HG02763 (cell line): ENCODE data around the gene MAEA.

Source experiments
- ATAC-seq: cut with Tn5 transposase; IDR thresholded peaks from one replicate; pipeline ENCODE4 v1.9.1; 2021; ENCODE audit warnings: mild to moderate bottlenecking, moderate library complexity; ENCODE audit not compliant: unreplicated experiment

The MAEA gene

DNA sequence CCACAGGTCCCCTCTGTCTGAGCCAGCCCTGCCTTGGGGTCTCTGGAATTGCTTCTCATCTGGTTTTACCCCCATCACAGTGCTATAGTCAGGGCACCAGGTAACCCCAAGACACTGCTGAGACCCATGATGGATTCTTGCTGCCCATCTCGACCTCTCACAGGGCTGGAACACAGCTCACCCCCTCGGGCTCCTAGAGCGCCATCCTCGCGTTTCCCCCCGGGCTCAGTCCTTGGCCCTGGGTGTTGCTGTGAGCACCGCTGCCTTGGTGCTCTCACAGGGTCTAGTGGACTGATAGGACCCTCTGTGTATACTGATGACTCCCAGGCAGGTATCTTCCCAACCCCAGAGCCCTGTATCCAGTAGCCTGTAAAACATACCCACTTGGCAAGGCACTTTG lies 8.8 kb downstream of the MAEA start:
- ATAC-seq = no peak

DNA sequence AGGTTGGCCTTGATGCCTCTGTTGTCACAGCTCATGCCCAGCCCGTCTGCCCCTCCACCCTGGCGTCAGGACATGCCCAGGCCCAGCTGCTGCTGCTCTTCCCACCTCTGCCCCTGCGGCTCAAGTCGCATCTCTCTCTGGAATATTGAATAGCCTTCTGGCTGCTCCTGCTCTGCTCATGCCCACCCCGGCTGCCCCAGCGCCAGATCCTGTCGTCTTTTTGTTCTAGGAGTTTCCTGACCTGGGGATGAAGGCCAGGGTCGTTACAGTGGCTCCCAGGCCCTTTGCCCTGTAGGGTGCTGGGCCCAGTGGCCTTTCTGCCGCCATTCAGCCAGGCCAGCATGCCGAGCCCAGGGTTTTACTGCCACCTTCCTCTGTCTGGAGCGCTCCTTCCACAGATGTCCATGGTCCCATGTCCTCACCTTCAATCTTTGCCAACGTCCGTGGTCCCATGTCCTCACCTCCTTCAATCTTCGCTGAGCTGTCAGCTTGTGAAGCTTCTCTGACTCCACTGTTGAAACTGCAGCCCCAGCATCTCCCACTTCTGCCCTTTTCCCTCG lies 9.7 kb downstream of the MAEA start:
- no peak for ATAC-seq

DNA sequence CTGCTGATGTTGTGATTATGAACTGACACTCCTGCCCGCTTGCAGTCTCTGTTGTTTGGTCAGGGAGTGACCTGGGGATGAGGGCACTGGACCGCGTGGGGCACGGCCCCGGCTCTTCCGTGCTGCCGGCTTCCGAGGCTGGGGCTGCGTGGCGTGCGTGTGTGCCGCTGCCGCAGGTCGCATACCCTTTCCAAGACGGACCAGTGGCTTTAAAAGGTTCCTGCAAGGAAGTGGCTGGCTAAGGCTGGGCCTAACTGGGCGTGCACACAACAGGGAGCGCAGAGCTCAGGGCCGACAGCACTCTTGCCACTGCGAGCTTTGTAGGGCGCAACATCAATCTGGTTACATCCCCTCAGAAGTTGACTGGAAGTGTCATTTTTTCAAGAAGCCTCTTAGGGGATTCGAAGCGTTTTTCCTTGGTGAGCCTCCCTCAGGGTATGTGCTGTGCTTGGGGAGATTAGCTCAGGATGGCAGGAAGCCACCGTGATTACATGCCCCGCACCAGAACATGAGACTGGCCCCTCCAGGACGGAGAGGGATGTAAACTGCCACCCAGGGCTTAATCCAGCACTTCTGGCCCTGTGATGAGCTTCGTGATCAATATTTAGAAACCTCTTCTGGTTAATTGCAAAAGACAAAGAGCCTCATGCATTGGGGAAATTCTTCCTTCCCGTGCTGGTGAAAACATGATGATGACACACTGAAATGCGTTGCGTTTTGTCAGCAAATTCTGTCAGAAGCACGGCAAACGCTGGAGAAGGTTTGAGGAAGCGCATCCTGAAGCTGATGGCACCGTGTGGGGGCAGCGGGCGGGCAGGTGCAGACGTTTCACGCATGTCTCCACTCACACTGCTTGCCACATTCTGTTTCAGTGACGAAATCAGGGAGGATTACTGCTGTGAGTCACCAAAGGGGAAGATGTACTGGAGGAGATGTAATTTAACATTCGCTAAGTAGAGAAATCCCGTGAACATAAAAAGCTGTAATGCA lies 11.1 kb downstream of the MAEA start:
- no peak for ATAC-seq

DNA sequence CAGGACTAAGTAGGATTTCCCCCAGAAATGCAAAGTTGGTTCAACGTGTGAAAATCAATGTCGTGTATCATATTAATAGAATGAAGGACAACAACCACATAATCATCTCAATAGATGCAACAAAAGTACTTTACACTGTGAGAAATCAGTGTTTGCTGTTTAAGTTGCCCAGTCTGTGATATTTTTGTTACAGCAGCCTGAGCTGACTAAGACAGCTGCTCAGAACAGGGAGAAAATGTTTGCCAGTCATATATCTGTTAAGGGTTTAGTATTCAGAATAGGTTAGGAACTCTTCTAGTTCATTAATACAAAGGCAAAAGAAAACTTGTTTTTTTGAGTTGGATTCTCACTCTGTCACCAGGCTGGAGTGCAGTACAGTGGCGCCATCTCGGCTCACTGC lies 12.5 kb downstream of the MAEA start:
- ATAC-seq = no peak

DNA sequence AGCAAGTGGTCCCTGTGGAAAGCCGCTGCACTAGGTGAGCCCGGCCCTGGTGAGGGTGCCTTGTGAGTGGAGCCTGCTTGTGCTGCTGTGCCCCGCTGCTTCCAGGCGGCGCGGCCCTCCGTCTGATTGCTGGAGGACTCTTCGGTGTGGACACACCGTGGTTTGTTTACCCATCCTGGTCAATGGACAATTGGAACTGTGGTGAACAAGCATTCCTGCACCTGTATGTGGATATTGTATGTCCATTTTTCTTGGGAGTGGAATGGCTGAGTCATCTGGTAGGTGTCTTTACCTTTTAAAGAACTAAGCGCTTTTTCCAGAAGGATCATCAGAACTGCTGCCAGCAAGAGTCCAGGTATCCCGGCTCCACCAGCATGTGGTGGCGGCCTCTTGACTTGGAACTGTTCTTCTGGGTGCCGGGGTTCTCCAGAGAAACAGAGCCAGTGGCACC lies 15.6 kb downstream of the MAEA start:
- no peak for ATAC-seq

DNA sequence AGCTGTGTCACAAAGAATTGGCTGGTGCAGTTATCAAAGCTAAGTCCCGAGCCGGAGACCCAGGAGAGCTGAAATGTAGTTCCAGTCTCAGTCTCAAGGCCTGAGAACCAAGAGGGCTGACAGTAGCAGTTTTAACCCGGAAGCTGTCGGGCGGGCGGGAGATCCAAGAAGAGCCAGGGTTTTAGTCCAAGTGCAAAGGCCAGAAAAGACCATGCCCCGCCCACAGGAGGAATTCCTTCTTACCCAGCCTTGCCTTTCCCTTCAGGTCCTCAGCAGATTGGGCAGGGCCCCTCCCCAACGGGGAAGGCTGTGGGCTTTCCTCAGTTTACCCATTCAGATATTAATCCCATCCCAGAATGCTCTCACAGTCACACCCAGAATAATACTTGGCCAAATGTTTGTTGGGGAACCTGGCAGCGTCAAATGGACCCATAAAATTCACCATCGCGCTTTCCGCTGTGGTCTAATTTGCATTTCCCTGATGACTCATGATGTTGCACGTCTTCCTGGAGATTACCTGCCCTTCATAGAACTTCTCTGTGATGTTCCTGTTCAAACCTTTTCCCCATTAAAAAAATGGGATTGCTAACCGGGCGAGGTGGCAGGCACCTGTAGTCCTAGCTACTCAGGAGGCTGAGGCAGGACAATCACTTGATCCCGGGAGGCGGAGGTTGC lies 16.2 kb downstream of the MAEA start:
- ATAC-seq = no peak

DNA sequence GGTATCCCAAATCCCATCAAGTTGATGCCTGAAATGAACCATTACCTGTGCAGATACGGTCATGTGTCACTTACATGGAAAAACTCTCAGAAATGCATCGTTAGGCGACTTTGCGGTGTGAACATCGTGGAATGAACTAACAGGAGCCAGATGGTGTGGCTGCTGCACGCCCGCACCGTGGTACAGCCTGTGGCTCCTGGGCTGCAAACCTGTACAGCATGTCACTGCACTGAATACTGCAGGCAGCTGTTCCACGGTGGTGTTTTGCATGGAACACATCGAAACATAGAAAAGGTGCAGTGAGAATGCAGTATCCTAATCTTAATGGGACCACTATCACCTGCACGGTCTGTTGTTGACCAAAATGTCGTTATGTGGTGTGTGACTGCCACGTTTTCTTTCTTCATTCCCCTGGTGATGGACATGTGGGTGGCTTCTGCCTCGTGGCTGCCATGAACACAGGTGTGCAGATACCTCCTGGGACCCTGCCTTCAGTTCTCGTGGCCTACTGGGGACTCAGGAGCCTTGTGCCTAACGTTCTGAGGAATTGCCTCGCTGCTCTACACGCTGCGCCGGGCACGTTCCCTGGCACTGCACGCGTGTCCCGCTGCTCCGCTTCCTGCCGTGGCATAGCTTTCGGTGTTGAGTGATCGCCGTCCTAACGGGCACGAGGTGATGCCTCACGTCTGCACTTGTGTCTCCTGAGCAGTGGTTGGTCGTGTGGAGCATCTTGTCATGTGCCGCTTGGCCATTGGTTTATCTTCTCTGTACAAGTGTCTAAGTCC lies 18.5 kb downstream of the MAEA start:
- ATAC-seq = no peak

DNA sequence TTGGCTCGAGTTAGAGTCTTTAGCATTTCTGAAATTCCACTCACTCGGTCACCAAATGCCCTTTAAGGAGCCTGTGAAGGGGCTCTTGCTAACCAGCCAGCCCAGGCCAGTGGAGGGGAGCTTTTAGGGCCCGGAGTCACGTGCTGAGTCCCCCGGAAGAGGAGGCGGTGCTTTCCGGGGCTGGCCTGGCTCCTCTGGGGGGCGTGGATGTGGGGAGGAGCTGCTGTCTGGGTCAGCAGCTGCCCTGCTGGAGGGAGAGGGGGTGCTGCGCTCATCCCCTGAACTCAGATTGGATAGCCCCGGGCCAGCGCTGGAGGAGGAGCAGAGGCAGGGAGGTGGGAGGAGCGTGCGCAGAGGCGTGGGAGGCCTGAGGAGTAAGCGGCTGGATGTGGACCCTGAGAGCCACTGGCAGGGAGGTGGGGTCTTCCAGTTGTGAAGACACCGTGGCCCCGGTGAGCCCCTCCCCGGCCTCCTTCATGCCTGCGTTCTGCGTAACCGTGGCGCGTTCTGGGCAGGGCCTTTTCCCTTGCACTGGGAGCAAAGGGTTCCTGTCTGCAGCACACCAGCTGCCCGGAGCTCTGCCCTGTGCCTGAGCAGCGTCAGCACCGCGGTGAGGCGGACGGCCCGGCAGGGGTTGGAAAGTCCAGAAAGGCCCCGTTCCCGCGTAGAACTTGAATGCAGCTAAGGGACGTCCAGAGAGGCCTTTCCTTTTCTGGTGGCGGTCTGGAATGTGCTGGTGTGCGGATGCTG lies 19.7 kb downstream of the MAEA start:
- ATAC-seq = peak; percentile 50

DNA sequence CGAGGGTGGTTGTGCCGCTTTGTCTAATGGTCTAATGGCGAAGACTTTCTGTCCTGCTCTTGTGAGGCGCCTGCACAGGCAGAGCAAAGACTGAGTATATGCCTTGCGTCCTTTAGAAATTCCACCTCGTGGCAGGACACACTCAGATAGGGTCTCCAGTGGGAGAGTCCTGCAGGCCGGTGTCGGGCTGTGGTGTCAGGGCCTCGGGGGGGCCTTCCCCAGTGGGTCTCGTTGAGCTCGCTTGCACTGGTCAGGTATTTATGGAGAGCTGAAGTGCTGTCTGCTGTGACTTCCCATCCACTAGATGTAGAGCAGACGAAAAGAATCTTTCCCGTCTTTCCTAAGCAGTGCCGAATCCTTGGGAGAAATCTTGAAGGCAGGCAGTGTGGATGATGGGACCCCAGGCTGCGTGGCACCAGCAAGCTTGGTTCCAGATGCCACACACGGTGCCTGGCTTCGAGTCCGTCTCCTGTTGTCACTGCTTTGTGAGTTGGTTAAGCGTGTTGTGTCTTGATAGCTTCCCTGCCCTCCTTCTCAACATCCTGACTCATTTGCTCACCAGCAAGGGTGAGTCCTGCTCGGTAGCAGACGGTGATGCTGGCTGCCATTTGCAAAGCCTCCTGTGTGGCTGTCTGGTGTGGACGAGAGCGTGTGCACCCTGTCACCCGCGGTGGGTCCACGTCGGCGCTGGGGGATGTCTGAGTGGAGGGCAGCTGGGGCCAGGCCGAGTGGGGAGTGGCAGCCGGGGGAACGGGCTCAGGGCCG lies 20.5 kb downstream of the MAEA start:
- no peak for ATAC-seq

DNA sequence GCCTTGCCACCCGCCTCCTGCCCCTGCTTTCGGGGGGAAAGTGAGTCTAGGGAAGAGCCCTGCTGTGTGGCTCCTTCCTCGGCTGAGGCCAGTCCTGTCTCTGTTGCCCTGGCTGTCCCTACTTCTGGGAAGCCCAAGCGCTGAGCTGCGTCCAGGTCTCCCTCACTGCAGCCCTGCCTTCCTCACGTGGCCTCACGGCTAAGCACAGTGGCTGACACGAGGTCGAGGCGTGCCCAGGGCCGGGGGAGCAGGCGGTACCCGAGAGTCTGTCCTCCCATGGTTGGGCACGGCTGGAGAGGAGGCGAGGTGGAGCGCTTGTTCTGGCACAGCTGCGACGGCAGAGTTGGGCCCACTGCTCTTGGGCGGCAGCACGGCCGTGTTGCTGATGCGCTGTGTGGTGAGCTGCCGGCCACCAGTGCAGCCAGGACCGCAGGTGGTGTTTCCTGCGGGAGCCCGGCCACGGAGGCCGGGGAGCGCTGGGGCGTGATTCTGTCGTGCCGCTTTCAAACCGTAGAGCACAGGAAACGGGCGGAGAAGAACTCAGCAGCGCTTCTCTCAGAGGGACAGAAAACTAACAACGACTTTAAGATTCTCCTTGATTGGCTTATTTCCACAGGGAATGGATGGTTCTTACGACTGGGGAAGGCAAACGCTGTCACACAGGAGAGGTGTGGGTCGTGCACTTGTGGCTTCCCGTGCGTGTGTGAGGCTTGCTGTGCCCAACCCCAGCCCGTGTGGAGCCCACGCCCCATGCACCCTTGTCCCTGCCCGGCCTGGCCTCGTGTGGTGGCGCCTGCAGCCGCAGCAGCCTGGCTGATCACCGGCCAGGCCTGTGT lies 21.3 kb downstream of the MAEA start:
- no peak for ATAC-seq

DNA sequence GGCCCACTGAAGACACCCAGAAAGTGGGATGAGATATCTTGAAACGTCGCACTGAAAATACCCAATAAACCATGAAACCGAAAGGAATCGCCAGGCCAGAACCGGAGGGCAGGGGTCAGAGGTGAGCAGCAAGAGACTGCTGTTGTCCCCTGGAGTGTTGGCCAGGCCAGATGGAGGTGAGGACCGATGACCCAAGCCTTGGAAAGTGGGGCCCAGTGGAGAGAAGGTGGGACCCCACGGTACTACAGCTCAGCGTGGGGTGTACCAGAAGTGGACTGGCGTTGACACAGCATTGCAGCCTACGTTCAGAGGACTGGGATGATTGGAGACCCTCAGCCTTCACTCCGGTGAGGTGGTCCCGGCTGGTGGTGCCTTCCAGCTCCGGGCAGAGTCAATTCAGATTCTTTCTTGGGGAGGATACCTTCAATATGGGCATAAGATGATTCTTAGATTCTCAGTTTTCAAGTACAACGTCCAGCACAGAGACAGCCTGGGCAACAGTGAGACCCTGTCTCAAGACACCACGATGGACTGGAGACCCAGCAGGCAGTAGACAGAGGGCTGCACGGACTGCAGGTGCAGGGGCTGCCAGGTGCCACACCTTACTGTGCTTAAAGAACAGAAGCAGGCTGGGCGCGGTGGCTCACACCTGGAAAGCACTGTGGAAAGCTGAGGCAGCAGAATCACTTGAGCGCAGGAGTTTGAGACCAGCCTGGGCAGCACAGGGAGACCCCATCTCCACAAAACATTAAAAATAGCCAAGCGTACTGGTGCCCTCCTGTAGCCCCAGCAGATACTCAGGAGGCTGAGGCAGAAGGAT lies 23.3 kb downstream of the MAEA start:
- no peak for ATAC-seq

DNA sequence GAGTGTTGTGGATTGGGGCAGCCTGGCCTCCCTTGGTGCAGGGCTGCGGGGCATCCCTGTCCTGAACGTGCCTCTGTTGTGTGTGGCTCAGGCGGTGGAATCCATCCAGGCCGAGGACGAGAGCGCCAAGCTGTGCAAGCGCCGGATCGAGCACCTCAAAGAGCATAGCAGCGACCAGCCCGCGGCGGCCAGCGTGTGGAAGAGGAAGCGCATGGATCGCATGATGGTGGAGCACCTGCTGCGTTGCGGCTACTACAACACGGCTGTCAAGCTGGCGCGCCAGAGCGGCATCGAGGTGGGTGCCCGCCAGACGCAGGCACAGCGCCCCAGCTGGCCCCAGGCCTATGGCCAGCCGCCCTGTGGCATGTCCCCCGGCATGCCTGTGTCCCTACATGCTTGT lies 25.6 kb downstream of the MAEA start:
- no peak for ATAC-seq

DNA sequence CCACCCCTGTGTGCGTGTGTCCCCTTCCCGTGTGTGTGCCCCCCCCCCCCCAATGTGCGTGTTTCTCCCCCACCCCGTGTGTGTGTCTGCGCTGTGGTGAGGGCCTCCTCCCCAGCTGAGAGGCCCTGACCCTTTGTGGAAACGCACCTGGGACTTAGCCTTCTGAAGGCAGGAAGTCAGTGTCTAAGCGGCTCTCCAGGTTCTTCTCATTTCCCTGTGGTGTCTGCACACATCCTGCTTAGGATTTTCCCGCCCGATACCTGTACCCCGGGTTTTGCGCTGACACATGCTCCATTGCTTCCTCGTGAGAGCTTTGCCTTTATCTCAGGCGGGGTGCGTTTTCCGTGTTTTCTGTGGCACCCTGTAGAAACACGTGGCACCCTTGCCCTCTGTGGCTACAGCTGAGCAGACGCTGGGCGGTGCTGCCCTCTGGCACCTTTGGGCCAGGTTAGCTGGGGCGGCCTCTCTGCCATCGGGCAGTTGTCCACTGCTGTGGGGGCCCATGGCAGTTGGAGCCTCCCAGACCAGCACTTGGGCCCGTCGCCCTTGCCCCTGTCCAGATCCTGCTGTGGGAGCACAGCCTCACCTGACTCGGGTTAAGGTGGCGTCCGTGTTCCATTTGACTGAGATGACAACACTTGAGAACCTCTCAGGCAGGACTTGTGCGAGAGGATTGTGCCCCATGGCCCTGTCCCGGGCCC lies 26.3 kb downstream of the MAEA start:
- no peak for ATAC-seq

DNA sequence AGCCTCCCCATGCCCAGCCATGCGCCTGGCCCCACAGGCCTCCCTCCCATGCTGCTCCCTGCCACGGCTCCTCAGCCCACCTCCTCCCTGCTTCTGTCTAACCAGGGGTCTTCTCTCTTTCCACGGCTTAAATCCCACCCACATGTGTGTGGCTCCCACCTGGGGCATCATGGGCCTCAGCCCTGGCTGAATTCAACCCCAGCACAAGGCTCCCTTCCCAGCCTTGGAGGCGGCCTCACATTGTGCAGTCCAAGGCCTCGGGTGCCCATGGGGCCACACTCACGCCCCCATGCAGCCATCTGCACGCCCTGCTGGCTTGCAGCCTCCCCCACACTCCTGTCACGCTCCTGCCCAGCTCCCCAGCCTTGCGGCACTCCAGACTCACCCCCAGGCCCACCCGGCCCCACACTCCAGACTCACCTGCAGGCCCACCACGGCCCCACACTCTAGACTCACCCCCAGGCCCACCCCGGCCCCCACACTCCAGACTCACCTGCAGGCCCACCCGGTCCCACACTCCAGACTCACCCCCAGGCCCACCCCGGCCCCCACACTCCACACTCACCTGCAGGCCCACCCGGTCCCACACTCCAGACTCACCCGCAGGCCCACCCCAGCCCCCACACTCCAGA lies 27.0 kb downstream of the MAEA start:
- ATAC-seq = no peak

DNA sequence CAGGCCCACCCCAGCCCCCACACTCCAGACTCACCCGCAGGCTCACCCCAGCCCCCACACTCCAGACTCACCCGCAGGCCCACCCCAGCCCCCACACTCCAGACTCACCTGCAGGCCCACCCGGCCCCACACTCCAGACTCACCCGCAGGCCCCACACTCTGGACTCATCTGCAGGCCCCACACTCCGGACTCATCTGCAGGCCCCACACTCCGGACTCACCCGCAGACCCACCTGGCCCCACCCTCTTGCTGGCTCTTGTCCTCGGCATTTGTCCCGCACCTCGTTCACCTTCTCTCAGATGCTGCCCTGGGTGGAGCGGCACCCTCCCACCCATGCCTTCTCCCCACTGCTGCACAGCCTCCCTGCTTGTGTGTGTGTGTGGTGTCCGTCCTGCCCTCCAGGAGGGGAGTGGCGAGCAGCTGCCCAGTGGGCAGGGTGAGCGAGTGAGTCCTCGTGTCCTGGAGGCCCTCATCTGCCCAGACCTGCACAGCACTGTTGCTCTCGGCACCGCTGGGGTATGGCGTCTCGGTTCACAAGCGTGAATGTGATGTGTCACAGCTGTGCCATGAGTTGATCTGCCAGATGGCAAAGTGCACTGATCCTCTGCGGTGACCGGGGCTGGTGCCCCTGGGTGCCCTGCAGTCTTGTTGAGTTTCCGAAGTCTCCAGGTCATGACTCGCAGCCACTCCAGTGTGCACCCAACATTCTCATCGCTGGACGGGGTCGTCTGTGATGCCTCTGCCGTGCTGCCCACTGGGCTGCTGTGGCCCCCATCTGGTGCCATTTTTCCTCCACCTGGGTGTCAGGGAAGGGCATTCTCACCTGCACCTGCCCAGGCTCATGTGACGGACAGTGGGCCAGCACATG lies 27.7 kb downstream of the MAEA start:
- ATAC-seq = no peak

DNA sequence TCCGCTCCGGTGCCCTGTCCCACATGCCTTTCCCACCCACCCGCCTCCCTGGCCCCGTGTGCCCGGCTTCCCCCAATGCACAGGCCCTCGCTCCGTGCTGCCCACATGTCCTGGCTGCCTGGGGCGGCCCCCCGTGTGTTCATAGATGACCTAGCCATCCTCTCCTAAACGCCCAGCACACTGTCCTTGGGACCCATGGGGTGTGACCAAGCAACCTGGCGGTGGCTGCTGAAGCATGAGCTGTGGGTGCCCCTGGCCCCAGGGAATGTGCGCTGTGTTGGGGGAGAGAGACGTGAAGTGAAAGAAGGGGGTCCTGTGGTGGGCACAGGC lies 28.3 kb downstream of the MAEA start:
- no peak for ATAC-seq
